Prostate gland (tissue), 2 donors: Measurements from ENCODE around the gene LAGE3.

Experiments
- POLR2A ChIP-seq: fragments of 450-650 bp; IDR thresholded peaks from one replicate; pipeline ENCODE4 v1.6.1; 2016; ENCODE audit warnings: antibody characterized with exemption, mild to moderate bottlenecking
- TF ChIP-seq, protein P1 (sequence below), 4 experiments: fragments of 200-600 bp in 2 of 4; fragments of 450-650 bp in 2 of 4; sonication (generic) in 2 of 4; IDR thresholded peaks; 1 replicate in 3 of 4; 2 replicates in 1 of 4; pipeline ENCODE4 v1.5.1; 2016 to 2019; ENCODE audit warnings: antibody characterized with exemption in 4 of 4, mild to moderate bottlenecking in 2 of 4, moderate library complexity in 2 of 4

DNA sequence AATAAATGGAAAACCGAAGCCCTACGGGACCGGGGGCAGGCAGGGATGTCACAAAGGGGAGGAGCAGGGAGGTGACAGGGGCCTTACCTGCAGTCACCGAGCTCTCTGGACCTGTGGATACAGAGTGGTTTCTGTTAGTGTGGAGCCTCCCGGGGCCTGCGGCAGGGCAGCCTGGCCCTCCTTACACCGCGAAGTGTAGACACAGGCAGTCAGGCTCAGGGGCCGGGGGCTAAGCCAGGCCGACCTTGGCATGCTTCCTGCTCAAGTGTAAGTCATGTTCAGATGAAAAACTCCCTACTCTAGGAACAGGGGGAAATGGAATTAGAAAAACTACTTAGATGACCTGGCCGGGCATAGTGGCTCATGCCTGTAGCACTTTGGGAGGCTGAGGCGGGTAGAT is 32.7 kb upstream of the LAGE3 start:
- TF ChIP-seq, protein P1, sequence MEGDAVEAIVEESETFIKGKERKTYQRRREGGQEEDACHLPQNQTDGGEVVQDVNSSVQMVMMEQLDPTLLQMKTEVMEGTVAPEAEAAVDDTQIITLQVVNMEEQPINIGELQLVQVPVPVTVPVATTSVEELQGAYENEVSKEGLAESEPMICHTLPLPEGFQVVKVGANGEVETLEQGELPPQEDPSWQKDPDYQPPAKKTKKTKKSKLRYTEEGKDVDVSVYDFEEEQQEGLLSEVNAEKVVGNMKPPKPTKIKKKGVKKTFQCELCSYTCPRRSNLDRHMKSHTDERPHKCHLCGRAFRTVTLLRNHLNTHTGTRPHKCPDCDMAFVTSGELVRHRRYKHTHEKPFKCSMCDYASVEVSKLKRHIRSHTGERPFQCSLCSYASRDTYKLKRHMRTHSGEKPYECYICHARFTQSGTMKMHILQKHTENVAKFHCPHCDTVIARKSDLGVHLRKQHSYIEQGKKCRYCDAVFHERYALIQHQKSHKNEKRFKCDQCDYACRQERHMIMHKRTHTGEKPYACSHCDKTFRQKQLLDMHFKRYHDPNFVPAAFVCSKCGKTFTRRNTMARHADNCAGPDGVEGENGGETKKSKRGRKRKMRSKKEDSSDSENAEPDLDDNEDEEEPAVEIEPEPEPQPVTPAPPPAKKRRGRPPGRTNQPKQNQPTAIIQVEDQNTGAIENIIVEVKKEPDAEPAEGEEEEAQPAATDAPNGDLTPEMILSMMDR (IDR thresholded peaks at IDR 0.05): no peak
- TF ChIP-seq POLR2A: no peak
